ENCODE data around the gene PTPN18.
A peak's percentile ranks its signal among the peaks of the same experiment; 100 is the strongest.
"Not testable (repeated sequence)": the region's sequence is repeated elsewhere in the genome, so short reads cannot be mapped to it uniquely, and the experiment has no call there.

The PTPN18 gene

GRCh38 chr2:130355578-130356431 lies at the start of gene PTPN18:
Gene PTPN18, plus strand, starts transcription at chr2:130356056. Its CDS starts 52 bp downstream, at chr2:130356108.
- DNase-seq (ENCODE audit: low read depth in 3 of 3): peak in 2 of 3 donors; percentile 39 to 53

GRCh38 chr2:130307850-130308249 lies 48.0 kb upstream of the PTPN18 start:
- no peak for DNase-seq (ENCODE audit: low read depth in 3 of 3)

- no peak for DNase-seq (ENCODE audit: low read depth in 3 of 3)
These were observed 45.0 kb upstream of the PTPN18 start for GRCh38 chr2:130310881-130311280.

- DNase-seq (ENCODE audit: low read depth in 3 of 3): no peak
These were observed 42.0 kb upstream of the PTPN18 start for GRCh38 chr2:130313812-130314334.

- DNase-seq (ENCODE audit: low read depth in 3 of 3): no peak
These were observed 41.5 kb upstream of the PTPN18 start for GRCh38 chr2:130314377-130314776.

GRCh38 chr2:130316596-130316995 lies 39.3 kb upstream of the PTPN18 start:
- DNase-seq (ENCODE audit: low read depth in 3 of 3): no peak

GRCh38 chr2:130318906-130319305 lies 37.0 kb upstream of the PTPN18 start:
- DNase-seq (ENCODE audit: low read depth in 3 of 3): no peak

- DNase-seq (ENCODE audit: low read depth in 3 of 3): no peak
These were observed 36.3 kb upstream of the PTPN18 start for GRCh38 chr2:130319536-130319935.

- DNase-seq (ENCODE audit: low read depth in 3 of 3): no peak
These were observed 27.9 kb upstream of the PTPN18 start for GRCh38 chr2:130327703-130328527.

GRCh38 chr2:130328710-130329109 lies 27.1 kb upstream of the PTPN18 start:
- DNase-seq (ENCODE audit: low read depth in 3 of 3): no peak

- peak; percentile 51 to 59 (median 53) for DNase-seq (ENCODE audit: low read depth in 3 of 3)
These were observed 23.4 kb upstream of the PTPN18 start for GRCh38 chr2:130332271-130333073.

GRCh38 chr2:130333253-130333652 lies 22.6 kb upstream of the PTPN18 start:
- not testable (repeated sequence) for DNase-seq (ENCODE audit: low read depth in 3 of 3)

- DNase-seq (ENCODE audit: low read depth in 3 of 3): no peak
These were observed 21.8 kb upstream of the PTPN18 start for GRCh38 chr2:130334026-130334425.

GRCh38 chr2:130335226-130335625 lies 20.6 kb upstream of the PTPN18 start:
- DNase-seq (ENCODE audit: low read depth in 3 of 3): no peak

GRCh38 chr2:130336150-130336876 lies 19.5 kb upstream of the PTPN18 start:
- no peak for DNase-seq (ENCODE audit: low read depth in 3 of 3)

GRCh38 chr2:130336877-130337734 lies 18.8 kb upstream of the PTPN18 start:
- peak in 2 of 3 donors; percentile 34 to 48 for DNase-seq (ENCODE audit: low read depth in 3 of 3)

GRCh38 chr2:130337735-130338325 lies 18.0 kb upstream of the PTPN18 start:
- DNase-seq (ENCODE audit: low read depth in 3 of 3): no peak

- no peak for DNase-seq (ENCODE audit: low read depth in 3 of 3)
These were observed 17.0 kb upstream of the PTPN18 start for GRCh38 chr2:130338793-130339345.
